Fibroblast of skin of abdomen (primary cell): ENCODE data around the gene CRYGC.
"Not testable (repeated sequence)": the region's sequence is repeated elsewhere in the genome, so short reads cannot be mapped to it uniquely, and the experiment has no call there.

ENCODE experiments used
- DNase-seq: peaks from one replicate; pipeline ENCODE4 v3.0.0-alpha.2; 2013

The CRYGC gene

GRCh38 chr2:208136716-208137094 lies 7.1 kb upstream of the CRYGC start:
- DNase-seq, result no peak

- DNase-seq, result no peak
Observed at GRCh38 chr2:208135794-208136715, 6.4 kb upstream of the CRYGC start.

DNA sequence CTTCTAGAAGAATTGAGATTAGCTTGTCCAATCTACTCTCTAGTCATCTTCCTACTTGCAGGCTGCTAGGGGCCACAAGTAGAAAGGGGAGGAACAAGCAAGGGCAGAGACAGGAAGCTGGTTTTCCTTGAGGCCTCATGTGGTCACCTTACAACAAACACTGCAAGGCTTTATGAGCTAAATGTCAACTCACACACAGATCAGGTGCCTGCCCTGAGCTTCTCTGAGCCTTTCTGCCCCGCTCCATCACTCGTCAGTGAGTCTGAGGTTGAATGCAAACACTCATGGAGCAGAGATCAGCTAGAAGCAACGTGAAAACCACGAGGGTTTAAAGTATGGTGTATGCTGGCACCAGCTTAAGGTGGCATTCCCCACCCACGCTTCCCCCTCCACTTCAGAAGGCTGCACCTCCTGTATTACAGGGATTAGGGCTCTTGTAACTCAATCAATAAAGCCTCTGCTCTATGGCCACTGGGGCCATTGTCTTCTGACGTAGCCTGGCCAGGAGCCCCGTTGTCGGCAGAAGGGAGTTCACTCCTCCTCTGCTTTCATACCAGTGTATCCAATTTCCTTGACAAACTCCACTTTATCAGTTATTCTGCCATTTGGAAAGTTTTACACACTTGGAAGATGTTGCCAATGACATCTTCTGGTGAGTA lies 5.4 kb upstream of the CRYGC start:
- no peak for DNase-seq

DNA sequence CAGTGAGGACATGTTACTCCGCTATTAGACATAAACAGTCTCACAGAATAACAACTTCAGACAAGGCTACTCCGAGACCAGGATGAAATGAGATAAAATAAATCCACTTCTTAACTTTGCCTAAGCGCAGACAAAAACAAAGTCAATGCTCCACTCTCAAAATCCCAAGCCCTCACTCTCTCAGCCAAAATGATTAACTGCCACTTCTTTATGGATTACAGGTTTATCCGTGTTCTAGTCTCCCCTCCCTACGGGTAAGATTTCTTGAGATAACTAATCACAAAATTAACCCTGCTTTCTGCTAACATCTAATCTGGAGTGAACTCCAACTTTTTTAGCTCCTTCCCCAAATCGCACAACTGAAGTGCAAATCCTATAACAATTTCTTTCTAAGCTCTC lies 1.1 kb upstream of the CRYGC start:
- no peak for DNase-seq

DNA sequence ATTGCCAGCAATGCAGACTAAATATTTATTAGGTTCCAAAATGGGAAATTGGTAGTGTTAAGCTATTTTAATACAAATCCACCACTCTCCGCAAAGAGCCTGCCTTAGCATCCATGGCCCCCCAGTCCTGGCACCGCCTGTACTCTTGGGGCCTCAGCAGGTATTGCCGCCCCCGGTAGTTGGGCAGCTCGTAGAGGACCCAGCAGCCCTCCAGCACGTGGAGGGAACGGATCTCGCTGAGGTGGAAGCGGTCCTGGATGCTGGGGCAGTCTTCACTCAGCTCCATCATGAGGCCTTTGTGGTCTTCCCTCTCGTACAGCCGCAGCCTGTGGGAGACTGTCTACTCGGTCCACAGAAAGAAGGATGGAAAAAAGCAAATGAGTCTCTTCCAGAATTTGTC lies 1.5 kb downstream of the CRYGC start:
- DNase-seq, result no peak

DNA sequence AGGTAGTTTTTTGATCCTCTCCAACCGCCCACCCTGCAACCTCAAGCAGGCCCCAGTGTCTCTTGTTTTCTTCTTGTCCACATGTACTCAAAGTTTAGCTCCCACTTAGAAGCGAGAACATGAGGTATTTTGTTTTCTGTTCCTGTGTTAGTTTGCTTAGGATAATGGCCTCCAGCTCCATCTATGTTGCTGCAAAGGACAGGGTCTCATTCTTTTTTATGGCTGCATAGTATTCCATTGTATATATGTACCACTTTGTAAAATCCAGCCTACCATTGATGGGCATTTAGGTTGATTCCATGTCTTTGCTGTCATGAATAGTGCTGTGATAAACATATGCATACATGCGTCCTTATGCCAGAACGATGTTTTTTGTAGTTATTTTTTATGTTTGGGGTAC lies 2.5 kb downstream of the CRYGC start:
- DNase-seq, result no peak

DNA sequence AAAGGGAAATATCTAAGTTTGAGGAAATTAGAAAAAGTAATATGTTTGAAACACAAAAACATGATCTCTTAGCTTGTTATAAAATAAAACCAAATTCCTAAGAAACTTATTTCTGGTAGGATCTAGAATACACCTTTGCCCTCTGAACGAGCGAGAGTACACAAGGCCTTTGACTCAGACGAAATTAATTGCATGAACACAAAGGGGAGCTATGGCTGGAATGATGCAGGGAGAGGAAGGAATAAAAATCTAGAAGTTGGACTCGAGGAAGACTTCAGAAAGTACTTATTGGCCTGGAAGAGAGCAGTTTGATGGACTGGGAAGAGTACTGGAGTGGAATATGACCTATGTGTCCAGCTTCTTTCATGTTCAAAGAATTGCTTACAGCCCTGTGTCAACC lies 4.4 kb downstream of the CRYGC start:
- DNase-seq, result no peak

GRCh38 chr2:208124013-208124715 lies 5.5 kb downstream of the CRYGC start, which contains the start of gene CRYGD:
Gene CRYGD, minus strand, starts transcription at chr2:208124524. Its CDS starts 51 bp downstream, at chr2:208124473.
- not testable (repeated sequence) for DNase-seq

DNA sequence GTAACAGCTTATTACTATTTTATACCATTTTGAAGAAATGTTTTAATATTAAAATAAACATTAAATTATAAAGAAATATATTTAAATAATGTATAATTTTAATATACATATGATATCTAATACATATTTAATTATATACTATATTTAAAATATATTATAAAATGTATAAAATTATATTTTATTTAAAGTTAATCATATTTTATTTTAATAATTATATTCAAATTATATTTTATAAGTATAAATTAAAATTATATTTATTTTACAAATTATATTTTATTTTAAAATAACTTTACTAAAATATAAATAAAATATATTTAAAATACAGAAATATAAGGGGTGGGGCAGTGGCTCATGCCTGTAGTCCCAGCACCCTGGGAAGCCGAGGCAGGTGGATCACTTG lies 7.4 kb downstream of the CRYGC start:
- no peak for DNase-seq

GRCh38 chr2:208118918-208119317 lies 10.7 kb downstream of the CRYGC start:
- no peak for DNase-seq

GRCh38 chr2:208117390-208117789 lies 12.2 kb downstream of the CRYGC start:
- DNase-seq, result not testable (repeated sequence)

GRCh38 chr2:208112969-208113368 lies 16.7 kb downstream of the CRYGC start:
- DNase-seq, result no peak

- DNase-seq, result not testable (repeated sequence)
Observed at GRCh38 chr2:208112273-208112745, 17.3 kb downstream of the CRYGC start.

GRCh38 chr2:208103616-208104015 lies 26.0 kb downstream of the CRYGC start:
- DNase-seq, result no peak

DNA sequence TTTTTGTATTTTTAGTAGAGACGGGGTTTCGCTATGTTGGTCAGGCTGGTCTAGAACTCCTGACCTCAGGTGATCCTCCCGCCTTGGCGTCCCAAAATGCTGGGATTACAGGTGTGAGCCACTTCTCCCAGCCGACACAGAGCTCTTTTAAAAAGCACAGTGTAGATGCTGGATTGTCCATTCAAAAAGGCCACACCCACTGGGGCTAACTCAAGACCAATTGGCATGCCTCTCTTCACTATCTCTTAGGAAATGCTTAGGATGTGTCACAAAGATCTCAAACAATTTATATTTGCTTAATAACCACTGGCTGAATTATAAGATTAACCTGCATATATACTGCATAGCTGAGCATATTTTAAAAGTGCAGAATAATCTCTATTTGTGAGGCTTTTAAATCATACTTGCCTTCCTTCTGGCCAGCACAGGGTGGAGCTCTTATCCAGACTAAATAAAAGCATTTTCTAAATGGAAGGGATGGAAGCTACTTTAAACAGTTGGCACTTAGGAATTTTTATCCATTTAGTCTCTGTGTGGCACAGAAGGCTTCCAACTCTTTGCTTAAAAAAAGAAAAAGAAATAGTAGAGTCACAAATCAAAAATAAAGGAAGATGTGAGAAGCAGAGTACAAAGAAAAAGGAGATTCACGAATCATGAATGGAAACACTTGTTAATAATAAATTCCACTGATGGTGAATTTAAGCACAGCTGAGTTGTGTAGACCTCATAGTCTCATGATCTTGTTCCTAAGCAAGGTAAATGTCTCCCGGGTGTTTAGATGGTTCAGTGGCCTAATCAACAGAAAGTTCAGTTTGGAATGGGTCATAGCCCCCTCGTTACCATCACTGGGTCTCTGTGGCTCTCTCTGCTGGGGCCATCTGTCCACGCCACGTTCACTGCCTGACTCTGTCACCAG lies 27.7 kb downstream of the CRYGC start:
- no peak for DNase-seq

DNA sequence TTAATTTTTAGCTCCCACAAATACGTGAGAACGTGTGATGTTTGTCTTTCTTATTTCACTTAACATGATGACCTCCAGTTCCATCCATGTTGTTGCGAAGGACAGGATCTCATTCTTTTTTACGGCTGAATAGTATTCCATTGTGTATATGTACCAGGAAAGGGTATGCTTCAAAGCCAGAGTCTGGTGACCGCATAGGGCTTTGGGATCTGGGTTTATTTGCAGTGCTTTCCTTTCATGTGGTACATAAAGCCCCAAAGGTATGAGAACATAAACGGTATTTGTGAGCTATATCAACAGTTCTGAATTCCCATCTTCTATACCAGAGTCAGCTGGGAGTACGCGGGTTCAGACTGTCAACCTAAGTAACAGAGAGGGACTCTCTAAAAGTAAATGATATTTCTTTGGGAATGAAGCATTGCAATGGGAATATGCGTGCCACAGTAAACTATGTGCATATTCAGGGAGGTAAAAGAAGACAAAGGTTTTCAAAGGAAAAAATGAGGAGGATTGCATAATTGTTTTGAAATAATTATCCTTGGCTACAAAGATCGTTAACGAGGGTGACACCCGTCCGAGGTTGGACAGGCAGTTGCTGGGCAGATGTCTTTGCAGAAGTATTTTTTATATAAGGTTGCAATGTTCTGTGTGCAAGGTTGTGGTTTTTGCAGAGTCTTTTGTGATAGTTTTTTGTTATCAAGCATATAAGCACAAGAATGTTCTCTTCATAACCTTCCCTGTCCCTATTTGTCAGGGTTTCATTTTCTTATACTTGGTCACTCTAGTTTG lies 29.8 kb downstream of the CRYGC start:
- no peak for DNase-seq

DNA sequence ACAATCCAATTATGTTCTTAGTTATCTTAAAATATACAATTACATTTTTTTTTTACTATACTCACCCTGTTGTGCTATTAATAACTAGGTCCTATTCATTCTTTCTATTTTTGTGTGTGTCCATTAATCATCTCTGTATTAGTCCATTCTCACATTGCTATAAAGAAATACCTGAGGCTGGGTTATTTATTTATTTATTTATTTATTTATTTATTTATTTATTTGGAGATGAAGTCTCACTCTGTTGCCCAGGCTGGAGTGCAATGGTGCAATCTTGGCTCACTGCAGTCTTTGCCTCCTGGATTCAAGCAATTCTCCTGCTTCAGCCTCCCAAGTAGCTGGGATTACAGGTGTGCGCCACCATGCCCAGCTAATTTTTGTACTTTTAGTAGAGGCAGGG lies 30.9 kb downstream of the CRYGC start:
- DNase-seq, result not testable (repeated sequence)

GRCh38 chr2:208098267-208098666 lies 31.4 kb downstream of the CRYGC start:
- DNase-seq, result no peak

- peak; percentile 7 for DNase-seq
Observed at GRCh38 chr2:208097801-208098200, 31.8 kb downstream of the CRYGC start.

GRCh38 chr2:208097313-208097712 lies 32.3 kb downstream of the CRYGC start:
- DNase-seq, result no peak

- DNase-seq, result no peak
Observed at GRCh38 chr2:208096080-208096479, 33.5 kb downstream of the CRYGC start.
